SW480 (cell line): ENCODE results near the gene STMN3.
"Not testable (repeated sequence)": the region's sequence is repeated elsewhere in the genome, so short reads cannot be mapped to it uniquely, and the experiment has no call there.

Experiments
- DNase-seq: peaks from one replicate; pipeline ENCODE4 v3.0.0-alpha.2; 2016; ENCODE audit warnings: low spot score

Gene STMN3

DNA sequence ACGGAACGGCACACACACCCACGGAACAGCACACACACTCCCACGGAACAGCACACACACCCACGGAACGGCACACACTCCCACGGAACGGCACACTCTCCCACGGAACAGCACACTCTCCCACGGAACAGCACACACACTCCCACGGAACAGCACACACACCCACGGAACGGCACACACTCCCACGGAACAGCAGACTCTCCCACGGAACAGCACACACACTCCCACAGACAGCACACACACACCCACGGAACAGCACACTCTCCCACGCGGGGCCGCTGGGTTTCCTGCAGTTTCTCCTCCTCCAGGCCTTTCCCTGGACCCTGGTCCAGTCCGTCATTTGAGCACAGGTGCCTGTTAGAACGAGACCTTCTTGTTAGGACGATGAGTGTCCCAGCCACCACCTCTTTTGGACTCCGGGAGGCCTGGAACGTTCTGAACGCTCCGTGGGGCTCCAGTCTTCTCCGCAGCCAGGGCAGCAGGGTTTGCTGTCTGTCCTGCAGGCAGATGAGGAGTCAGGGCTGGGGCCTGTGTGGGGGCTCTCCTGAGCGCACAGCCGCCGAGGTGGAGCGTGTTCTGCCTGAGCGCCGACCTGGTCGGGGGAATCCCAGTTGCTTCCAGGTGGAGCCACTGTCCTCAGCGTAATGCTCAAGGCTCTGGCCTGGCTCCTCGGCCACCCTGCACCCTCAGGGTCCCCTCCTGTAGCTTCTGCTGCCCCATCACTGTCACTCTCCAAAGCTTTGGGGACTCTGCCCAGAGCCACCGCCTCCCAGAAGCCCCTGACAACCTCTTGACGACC is 25.6 kb upstream of the STMN3 start:
- DNase-seq: no peak

DNA sequence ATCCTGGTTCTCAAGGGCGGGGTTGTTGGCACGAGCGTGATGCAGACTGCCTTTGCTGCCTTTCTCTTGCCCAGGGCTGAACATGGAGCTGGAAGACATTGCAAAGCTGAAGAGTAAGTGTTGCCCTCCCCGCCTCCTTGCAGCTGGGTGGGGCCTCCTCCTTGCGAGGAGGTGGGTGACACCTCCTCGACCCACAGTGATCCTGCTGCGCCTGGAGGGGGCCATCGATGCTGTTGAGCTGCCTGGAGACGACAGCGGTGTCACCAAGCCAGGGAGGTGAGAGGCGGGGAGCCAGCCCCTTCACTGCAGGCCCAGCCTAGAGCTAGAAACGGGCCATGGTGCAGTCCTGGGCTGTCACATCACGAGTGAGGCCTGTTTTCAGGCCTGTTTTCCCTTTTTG is 24.8 kb upstream of the STMN3 start:
- DNase-seq: no peak

DNA sequence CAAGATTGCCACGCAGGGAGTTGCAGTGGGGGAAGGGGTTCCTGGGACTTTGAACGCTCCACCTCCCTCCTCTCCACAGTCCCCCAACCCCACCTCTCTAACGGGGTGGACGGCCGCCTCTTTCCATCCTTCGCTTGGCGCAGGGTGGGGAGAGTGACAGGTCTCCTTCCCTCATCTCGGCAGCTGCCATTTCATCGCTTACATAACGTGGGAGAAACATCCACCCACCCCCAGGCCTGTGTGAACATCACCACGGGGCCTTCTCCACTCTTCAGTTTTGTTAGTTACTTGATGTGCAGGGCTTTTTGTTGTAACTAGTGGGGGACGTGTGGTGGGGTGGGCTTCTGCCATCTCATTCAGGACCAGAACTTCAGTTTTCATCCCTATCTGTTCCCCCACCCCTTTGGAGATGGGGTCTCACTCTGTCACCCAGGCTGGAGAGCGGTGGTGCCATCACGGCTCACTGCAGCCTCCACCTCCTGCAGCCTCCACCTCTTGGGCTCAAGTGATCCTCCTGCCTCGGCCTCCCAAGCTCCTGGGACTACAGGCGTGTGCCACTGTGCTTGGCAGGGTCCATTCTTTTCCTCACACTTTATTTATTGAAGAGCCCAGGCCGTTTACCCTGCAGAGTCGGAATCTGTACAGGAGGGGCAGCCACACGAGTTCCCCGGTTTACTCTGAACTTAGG is 22.6 kb upstream of the STMN3 start:
- DNase-seq: no peak

DNA sequence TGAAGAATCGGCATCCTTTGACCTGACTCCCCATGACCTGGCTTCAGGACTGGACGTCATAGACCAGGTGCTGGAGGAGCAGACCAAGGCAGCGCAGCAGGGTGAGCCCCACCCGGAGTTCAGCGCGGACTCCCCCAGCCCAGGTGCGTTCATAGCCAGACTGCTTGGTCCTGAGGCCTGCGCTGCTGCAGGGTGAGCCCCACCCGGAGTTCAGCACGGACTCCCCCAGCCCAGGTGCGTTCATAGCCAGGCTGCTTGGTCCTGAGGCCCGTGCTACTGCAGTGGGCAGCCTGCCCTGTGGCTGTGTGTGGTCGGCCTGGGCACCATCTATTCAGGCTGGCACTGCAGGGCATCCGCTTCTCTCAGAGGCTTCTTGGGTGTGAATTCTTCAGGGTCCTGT is 20.7 kb upstream of the STMN3 start:
- no peak for DNase-seq

DNA sequence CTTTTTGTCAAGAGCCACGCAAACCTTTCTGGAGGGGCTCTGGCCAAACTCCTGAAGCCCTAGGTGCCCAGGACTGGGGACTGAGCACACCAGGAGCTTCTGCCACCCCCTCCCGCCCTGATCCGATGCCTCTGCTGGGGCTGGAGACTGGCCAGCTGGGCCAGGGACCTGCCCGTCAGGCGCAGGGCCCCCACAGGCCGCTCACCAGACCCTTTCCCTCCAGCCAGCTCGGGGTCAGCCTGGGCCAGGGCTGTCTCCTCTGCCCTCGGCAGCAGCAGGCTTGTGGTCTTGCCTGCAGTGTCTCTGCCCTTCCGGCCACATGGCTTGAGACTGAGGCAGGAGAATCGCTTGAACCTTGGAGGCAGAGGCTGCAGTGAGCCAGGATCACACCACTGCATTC is 19.4 kb upstream of the STMN3 start:
- DNase-seq: no peak

DNA sequence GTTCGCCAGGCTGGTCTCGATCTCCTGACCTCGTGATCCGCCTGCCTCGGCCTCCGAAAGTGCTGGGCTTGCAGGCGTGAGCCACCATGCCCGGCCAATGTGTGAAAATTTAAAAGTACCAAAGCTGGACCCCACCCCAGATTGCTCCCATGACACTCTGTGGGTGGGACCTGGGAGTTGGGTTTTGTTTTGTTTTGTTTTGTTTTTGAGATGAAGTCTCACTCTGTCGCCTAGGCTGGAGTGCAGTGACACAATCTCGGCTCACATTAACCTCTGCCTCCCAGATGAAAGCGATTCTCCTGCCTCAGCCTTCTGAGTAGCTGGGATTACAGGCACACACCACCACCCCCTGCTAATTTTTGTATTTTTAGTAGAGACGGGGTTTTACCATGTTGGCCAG is 18.5 kb upstream of the STMN3 start:
- not testable (repeated sequence) for DNase-seq

DNA sequence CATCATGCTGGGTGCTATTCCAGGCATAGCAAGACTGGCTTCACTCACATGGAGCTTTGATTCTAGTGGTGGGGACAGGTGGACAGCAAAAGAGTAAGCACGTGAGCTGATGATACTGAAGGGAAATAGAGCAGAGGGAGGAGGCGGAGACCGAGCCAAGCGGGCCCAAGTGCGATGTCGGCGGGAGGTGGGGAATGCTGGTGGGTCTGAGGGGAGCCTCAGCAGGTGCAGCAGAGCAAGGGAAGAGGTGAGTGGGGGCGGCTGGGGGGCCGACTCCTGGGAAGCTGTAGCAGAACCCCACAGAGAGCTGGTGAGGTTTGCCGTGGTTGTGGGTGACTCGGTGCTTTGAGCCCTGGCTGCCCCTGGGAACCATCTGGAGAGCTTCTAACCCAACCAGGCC is 15.1 kb upstream of the STMN3 start:
- DNase-seq: no peak

DNA sequence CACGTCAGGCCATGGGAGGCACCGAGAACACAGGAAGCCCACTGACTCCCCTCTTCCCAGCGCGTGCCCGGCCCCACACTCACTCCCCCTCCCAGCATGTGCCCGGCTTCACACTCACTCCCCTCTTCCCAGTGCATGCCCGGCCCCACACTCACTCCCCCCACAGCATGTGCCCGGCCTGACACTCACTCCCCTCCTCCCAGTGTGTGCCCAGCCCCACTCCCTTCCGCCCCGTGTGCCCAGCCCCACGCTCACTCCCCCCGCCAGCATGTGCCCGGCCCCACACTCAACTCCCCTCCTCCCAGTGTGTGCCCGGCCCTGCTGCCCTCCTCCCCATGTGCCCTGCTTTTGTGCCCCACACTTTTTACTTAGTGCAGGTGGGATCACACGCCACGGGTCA is 14.6 kb upstream of the STMN3 start:
- no peak for DNase-seq

DNA sequence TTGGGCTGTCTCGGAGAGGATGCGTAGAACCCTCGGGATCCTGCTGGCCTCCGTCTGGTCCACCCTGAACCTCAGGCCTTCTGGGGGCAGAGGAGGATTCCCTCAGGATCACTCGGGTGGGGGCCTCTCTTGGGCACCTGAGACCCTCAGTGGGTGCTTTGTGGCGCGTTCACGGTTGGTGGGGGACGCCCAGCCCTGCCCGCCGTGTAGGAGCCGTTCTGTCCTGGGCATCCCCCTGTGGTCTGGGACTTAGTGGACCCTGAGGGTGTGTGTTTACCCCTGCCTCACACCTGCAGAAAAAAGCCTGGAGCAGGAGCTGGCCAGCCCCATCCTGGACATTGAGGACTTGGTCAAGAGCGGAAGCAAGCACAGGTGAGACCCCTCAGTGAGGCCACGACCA is 12.5 kb upstream of the STMN3 start:
- no peak for DNase-seq

DNA sequence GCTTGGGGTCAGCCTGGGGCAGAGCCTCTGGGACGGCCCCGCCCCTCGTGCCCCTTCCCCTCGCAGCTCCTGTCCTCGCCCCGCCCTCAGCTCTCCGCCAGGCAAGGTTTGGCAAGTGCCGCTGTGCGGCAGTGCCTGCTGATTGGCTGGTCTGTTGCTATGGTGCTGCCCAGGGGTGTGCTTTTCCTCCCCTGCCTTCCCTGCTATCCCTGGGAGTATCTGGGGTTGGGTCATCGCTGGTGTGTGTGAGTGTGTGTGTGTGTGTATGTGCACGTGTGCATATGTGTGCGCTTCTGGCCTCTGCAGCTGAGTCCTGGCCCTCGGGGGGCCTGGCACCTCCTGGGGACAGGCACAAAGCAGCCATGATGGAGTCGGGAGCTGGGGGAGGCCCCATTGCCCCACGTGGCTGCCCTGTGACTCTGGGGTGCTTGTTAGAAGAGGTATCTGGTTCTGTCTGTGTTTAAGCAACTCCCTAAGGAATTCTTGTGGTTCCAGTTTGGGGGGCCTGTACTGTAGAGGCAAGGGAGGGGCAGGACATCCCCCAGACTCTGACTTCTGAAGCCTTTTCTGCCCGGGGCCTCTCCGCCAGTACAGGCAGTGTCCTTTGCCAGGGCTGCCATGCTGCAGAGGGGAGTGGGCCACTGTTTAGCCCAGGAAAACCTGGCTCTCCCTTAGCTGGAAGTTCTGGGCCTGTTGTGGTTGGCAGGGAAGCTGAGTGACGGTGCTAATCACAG is 11.8 kb upstream of the STMN3 start:
- DNase-seq: no peak

DNA sequence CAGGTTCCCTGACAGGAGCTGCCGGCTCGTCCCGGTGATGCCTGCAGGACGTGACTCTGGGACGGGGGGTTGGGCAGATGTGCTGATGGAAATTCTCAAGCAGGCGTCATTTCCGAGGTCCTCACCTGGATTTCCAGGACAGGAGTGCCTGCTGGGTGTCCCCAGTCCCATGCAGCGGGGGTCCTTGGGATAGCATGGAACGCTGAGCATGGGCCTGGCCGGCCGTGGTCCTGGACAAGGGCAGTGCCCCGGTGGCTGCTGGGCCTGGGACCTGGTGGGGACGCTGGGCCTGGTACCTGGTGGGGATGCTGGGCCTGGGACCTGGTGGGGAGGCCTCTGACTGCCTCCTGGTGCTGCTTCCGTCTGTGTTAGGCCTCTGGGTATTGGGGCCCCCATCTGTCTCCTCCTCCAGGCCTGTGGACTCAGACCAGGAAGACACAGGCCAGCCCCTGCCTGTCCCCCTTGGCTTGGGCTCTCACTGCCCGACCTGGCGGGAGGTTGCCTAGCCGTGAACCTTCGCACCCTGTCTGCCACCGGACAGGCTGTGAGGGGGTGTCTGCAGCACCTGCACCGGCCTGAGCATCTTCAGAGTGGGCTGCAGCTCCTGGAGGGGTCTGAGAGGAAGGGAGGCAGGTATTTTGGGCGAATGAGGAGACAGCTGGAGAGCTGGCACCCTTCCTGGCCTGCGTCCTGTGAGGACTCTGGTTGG is 11.1 kb upstream of the STMN3 start:
- no peak for DNase-seq

DNA sequence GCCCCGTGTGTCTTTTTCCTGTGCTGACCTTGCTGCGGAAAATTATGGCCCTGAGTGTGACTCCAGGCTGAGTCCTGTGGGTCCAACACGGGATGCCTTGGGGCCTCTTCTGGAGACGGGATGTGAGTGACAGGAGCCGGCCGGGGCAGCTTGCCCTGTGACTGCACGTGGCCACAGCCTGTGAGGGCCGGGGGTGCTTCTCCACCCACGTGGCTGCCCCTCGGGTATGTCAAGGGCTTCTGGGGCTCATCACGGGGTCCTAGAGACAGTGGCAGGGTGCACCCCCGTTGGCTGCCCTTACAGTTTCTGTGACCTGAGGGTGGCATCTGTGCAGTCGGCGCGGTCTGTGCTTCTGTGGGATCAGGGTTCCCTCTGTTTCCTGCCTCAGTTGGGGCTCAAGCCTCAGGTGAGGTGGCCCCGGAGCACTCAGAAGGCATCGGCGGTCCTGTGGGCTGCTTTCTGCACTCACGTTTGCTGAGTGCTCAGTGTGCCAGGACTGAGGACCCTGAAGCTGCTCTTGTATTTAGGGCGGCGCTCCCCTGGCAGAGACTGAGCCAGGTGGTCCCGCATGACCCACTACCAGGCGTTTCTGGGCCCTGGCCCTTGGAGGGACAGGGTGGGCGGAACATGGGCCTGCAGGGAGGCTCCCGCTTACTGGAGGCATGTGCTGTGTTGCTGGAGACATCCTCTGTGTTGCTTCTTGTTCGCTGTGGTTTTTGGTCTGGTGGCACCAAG is 10.3 kb upstream of the STMN3 start:
- no peak for DNase-seq

DNA sequence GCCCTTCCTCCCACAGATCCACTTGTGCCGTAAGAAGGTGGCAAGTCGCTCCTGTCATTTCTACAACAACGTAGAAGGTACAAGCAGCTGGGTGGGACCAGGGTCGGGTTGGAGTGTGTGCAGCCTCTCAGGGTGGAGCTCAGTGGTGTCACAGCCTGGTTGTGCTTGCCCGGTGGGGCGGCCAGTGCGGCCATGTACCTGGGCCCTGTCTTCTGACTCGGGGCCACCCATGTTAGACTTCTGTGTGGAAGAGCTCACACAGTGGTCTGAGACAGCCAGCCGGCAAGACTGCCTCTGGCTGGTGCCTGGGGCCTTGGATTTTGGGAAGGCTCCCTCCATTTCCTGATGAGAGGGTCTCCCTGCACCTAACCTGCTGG is 9.6 kb upstream of the STMN3 start:
- no peak for DNase-seq

DNA sequence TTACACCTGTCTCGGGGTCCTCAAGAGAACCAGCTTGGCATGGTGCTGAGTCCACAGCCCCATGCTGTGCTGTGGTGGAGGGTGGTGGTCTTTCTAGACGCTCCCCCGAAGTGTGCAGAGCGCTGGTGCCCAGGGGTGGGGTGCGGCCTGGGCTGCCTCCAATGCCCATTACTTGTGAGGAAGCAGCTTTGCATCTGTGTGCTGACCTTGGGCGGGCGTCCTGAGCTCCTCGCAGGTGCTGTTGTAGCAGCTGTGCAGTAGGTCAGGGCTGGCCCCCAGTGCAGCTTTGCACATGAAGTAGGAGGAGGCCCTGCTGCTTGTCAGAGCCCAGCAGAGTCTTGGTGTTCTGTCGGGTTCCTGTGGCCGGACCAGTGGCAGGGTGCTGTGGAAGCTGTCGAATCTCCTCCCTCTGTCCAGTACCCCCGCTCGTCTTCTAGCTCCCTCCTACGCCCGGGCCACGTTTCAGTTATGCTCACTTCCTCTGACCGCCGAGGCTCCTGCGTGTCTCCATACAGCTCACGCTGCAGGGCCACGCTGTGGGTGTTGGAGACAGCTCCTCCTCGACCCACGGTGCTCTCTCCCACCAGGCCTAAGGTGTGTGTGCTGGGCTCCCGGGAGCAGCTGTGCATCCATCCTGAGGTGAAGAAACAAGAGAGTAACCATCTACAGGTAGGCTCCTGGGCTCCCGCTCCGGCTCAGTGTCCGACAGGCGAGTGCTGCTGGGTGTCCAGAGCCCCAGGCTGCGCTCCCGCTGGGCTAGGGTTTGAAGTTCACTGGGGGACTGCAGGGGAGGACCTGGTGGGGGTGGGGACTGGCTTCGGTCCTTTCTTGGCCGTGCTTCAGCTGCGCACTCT is 9.0 kb upstream of the STMN3 start:
- no peak for DNase-seq

DNA sequence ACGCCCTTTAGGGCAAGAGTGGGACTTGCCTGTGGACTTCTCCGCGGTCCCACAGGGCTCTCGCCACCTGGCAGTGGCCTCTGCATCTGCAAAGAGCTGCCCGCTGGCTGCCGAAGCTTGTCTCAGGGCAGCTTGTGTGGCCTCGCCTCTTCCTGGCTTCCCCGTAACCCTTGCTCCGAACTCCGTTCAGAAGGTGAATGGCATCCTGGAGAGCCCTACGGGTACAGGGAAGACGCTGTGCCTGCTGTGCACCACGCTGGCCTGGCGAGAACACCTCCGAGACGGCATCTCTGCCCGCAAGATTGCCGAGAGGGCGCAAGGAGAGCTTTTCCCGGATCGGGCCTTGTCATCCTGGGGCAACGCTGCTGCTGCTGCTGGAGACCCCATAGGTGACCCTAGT is 7.9 kb upstream of the STMN3 start:
- DNase-seq: no peak

DNA sequence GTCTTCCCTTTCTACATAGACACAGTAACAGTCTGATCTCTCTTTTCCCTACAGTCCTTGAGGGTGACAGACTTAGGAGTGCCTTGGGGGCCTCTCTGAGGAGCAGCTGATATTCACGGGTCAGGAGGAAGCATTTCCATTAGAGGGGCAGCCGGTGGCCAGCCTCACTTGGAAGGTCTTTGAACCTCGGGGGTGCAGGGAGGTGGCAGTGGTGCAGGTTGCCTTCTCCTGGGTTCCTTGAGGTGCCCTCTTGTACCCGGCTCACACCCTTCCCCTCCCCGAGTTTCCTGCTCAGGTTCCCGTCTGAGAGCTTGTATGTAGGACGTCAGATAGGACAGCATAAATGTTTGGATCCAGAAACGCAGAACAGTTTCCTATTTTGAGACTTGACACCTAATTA is 7.4 kb upstream of the STMN3 start:
- no peak for DNase-seq

DNA sequence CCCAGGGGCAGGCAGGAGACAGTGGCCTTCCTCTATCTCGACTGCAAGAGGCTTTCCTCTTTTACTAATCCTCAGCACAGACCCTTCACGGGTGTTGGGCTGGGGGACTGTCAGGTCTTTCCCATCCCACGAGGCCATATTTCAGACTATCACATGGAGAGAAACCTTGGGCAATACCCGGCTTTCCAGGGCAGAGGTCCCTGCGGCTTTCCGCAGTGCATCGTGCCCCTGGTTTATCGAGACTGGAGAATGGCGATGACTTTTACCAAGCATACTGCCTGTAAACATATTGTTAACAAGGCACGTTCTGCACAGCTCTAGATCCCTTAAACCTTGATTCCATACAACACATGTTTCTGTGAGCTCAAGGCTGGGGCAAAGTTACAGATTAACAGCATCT is 7.0 kb upstream of the STMN3 start:
- DNase-seq: not testable (repeated sequence)

DNA sequence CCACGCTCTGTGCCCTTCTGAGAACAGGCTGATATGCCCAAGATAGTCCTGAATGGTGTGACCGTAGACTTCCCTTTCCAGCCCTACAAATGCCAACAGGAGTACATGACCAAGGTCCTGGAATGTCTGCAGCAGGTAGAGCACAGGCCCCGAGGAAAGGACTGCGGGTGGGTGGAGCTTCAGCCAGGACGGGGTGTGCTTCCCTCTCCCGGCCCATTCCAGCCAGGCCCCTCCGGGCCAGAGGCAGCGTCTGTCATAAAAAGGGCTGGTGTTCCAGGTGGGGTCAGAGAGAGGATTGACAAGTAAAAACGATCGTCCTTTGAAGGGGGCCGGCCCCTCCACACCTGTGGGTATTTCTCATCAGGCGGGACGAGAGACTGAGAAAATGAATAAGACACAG is 6.1 kb upstream of the STMN3 start:
- no peak for DNase-seq

DNA sequence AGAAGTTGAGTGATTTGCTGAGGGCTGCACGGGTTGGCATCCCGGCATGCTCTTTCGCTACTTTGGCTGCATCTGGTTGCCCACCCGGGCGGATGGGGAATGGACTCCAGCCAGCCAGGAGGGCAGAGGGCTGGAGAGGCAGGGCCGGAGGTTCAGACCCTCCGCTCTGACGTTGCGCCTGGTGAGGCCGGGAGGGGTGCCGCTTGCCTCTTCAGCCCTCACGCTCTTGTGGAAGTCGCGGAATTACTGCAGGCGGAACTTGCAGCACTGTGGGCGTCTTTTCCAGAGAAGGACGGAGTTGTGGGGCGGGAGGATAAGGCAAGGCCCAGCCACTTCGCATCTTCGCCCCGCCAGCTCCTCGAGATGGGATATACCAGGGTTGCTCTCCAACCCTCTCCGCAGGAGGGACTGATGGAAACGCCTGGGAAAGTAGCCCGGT is 5.5 kb upstream of the STMN3 start:
- no peak for DNase-seq

DNA sequence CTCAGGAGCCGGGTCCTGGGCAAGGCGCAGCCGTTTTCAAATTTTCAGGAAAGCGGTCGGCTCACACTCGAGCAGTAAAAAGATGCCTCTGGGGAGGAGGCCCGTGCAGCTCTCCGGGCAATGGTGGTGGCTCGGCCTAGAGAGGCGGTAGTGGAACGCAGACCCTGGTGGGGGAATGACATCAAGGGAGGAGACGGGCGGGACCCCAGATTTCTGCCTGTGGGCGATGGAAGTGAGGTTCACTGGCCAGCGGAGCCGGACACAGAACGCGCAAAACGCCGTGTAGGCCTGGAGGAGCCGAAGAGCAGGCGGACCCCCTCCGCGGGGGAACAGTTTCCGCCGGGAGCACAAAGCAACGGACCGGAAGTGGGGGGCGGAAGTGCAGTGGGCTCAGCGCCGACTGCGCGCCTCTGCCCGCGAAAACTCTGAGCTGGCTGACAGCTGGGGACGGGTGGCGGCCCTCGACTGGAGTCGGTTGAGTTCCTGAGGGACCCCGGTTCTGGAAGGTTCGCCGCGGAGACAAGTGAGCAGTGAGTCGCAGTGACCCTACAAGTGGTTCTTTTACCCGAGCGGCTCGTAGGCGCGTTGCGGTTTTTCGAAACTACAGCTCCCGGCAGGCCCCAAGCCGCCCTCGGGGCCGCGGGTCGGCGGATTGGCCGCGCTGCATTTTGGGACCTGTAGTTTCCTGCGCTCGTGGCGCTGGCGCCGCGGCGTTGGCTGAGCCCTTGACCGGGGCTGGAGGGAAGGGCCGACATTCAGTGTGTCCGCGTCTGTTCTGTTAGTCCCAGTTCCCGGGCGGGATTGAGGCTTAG is 4.9 kb upstream of the STMN3 start, which contains the start of gene RTEL1:
Gene RTEL1 (plus strand): TSS at position 376 of the 812 bp plus-strand sequence. CDS start 1,091 bp downstream, outside the sequence.
- DNase-seq: peak; percentile 93
